ENCODE results near the gene SHISAL1.

DNA sequence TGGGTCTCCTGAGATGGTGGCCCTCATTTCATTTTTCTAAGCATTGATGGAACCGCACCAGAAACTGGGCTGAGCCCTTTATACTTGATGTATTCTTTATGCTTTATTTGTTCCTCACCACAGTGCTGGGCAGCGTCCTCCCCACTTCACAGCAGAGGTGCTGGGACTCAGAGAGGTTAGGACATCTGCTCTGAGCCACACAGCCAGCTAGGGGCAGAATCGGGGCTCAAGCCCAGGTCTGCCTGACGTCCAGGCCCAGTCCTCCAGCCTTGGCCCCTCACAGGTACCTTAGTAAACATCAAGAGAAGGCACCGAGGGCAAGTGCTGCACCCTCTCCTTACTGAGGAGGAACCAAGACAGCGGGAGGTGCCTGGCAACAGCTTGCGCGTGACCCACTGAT, 20.2 kb upstream of the SHISAL1 start:
- TF ChIP-seq CTCF (IDR thresholded peaks at IDR 0.05; ENCODE audit: insufficient read depth, low read length) (no peak), GABPA (IDR thresholded peaks at IDR 0.05; ENCODE audit: low read depth) (no peak)

Measured in HL-60 (cell line).